Measurements from ENCODE around the gene CD2AP.
"Not testable (repeated sequence)": the region's sequence is repeated elsewhere in the genome, so short reads cannot be mapped to it uniquely, and the experiment has no call there.

The CD2AP gene

GRCh38 chr6:47633141-47633540, 155.6 kb downstream of the CD2AP start:
- no peak for DNase-seq (ENCODE audit: low read depth in 2 of 2)

GRCh38 chr6:47634210-47635047, 156.8 kb downstream of the CD2AP start:
- DNase-seq (ENCODE audit: low read depth in 2 of 2) = no peak

- no peak for DNase-seq (ENCODE audit: low read depth in 2 of 2)
Measured at GRCh38 chr6:47646689-47647088, 169.1 kb downstream of the CD2AP start.

GRCh38 chr6:47647188-47647587, 169.6 kb downstream of the CD2AP start:
- DNase-seq (ENCODE audit: low read depth in 2 of 2) = no peak

GRCh38 chr6:47647626-47648025, 170.0 kb downstream of the CD2AP start:
- not testable (repeated sequence) for DNase-seq (ENCODE audit: low read depth in 2 of 2)

GRCh38 chr6:47648031-47648430, 170.4 kb downstream of the CD2AP start:
- no peak for DNase-seq (ENCODE audit: low read depth in 2 of 2)

GRCh38 chr6:47650553-47651432, 173.2 kb downstream of the CD2AP start:
- DNase-seq (ENCODE audit: low read depth in 2 of 2) = no peak

GRCh38 chr6:47651505-47651944, 173.9 kb downstream of the CD2AP start:
- no peak for DNase-seq (ENCODE audit: low read depth in 2 of 2)

- DNase-seq (ENCODE audit: low read depth in 2 of 2) = no peak
Measured at GRCh38 chr6:47653706-47654105, 176.1 kb downstream of the CD2AP start.

GRCh38 chr6:47654255-47654654, 176.7 kb downstream of the CD2AP start:
- no peak for DNase-seq (ENCODE audit: low read depth in 2 of 2)

- DNase-seq (ENCODE audit: low read depth in 2 of 2) = peak; percentile 5 to 6
Measured at GRCh38 chr6:47655719-47656595, 178.4 kb downstream of the CD2AP start.

GRCh38 chr6:47661960-47662359, 184.4 kb downstream of the CD2AP start:
- DNase-seq (ENCODE audit: low read depth in 2 of 2) = no peak

GRCh38 chr6:47663462-47664216, 186.1 kb downstream of the CD2AP start:
- no peak for DNase-seq (ENCODE audit: low read depth in 2 of 2)

- DNase-seq (ENCODE audit: low read depth in 2 of 2) = no peak
Measured at GRCh38 chr6:47665112-47665511, 187.5 kb downstream of the CD2AP start.

- DNase-seq (ENCODE audit: low read depth in 2 of 2) = no peak
Measured at GRCh38 chr6:47669684-47670513, 192.3 kb downstream of the CD2AP start.

GRCh38 chr6:47670851-47671250, 193.3 kb downstream of the CD2AP start:
- no peak for DNase-seq (ENCODE audit: low read depth in 2 of 2)

GRCh38 chr6:47671777-47672176, 194.2 kb downstream of the CD2AP start:
- DNase-seq (ENCODE audit: low read depth in 2 of 2) = no peak

GRCh38 chr6:47672816-47673215, 195.2 kb downstream of the CD2AP start:
- no peak for DNase-seq (ENCODE audit: low read depth in 2 of 2)

- DNase-seq (ENCODE audit: low read depth in 2 of 2) = no peak
Measured at GRCh38 chr6:47674673-47675072, 197.1 kb downstream of the CD2AP start.

Data from activated CD4-positive, alpha-beta T cell treated with anti-CD3 and anti-CD28 coated beads for 24 hours (primary cell).